ENCODE measurements around the gene SHBG. TPM values are rescaled to one million over a fixed set of nuclear protein-coding genes. Genes with fewer than 3 reads are reported as not detected.

SHBG gene
- total and polyA plus RNA-seq, 4 donors = 0.16 to 0.63 (median 0.42) TPM

DNA sequence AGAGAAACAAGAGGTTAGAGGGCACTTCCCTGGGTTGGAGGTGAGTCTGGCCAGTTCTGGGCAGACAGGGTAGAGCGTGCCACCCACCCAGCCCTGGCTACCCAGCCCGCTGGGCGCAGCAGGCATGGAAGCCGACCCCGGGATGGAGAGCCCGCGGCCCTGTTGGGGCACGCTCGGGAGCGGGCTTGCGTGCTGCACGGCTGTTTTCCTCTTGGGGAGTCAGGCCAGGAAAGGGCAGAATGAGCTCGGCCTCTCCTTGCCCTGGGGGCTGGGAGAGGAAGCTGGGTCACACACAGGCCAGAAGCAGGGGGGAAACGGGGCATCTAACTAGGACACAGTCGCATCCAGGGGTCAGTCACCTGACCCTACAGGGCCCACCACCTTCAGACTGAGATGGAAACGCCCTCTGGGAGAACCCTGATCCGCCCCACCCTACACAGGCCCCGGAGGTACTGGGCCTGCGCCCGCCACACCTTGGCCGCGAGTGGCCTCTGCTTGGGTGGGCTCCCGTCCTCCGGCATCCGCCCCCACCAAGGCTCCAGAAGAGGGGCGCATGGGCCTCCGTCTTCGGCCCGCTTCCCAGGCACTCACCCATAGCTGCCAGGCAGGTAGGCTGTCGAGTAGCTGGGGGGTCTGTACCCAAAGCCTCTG lies 41.3 kb upstream of the SHBG start:
- Histone ChIP-seq H3K27ac (ENCODE audit: low read depth in 1 of 2, low read length in 1 of 2) (peak overlapping the region in 1 of 2 donors; percentile 9), H3K36me3 (ENCODE audit: control insufficient read depth in 4 of 4, insufficient read depth in 4 of 4, low read length in 4 of 4) (peaks cover 20 to 40% (median 30%) of the 10 kb centered on the region in 4 donors), H3K4me1 (ENCODE audit: control insufficient read depth in 5 of 5, insufficient read depth in 5 of 5, low read length in 5 of 5) (peaks cover 0 to 19% (median 6%) of the 10 kb centered on the region in 5 donors), H3K4me3 (no peak overlapping the region), H3K9ac (ENCODE audit: insufficient read depth in 1 of 2, low read length in 2 of 2) (no peak overlapping the region), H3K9me3 (ENCODE audit: control insufficient read depth in 4 of 4, insufficient read depth in 3 of 4, low read length in 3 of 4) (no peaks in the 10 kb centered on the region), H3K27me3 (ENCODE audit: control insufficient read depth in 3 of 3, insufficient read depth in 3 of 3, low read length in 2 of 3) (no peaks in the 10 kb centered on the region)
- ATAC-seq (ENCODE audit: insufficient read depth, low FRiP score) (no peak), DNase-seq (no peak)
- WGBS, 2 donors = 79 to 97% methylated on average over 24 to 30 of the region's 30 CpGs
- TF ChIP-seq, protein P1, sequence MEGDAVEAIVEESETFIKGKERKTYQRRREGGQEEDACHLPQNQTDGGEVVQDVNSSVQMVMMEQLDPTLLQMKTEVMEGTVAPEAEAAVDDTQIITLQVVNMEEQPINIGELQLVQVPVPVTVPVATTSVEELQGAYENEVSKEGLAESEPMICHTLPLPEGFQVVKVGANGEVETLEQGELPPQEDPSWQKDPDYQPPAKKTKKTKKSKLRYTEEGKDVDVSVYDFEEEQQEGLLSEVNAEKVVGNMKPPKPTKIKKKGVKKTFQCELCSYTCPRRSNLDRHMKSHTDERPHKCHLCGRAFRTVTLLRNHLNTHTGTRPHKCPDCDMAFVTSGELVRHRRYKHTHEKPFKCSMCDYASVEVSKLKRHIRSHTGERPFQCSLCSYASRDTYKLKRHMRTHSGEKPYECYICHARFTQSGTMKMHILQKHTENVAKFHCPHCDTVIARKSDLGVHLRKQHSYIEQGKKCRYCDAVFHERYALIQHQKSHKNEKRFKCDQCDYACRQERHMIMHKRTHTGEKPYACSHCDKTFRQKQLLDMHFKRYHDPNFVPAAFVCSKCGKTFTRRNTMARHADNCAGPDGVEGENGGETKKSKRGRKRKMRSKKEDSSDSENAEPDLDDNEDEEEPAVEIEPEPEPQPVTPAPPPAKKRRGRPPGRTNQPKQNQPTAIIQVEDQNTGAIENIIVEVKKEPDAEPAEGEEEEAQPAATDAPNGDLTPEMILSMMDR (IDR thresholded peaks at IDR 0.05; ENCODE audit: control extremely low read depth, extremely low read depth) = no peak

DNA sequence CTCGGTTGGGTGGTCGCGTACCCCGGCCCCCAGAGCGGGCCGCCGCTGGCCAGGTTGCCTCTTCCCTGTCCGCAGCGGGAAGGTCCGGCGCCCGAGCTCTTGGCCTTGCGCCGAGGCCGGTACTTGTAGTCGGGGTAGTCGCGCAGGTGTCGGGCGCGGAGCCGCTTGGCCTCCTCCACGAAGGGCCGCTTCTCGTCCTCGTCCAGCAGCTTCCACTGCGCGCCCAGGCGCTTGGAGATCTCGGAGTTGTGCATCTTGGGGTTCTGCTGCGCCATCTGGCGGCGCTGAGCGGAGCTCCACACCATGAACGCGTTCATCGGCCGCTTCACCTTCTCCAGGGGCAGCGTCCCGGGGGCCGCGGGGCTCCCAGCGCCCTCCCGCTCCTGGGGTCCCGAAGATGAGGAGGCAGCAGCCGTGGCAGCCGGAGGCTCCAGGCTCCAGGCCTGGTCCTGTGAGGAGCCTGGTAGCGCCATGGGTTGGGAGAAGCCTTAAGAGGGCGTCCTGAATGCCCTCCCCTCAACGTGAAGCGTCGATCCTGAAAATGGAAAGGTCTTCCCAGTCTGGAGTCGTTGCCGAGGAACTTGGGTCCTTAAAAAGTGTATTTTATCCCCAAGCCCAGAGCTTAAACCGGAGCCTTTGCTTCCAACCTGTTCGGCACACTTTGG lies 40.6 kb upstream of the SHBG start:
- ATAC-seq (ENCODE audit: insufficient read depth, low FRiP score) (peak; percentile 82), DNase-seq (peak; percentile 83 to 88 (median 85))
- H3K27me3 ChIP-seq (ENCODE audit: control insufficient read depth in 3 of 3, insufficient read depth in 3 of 3, low read length in 2 of 3) = no peaks in the 10 kb centered on the region
- TF ChIP-seq, protein P1 (IDR thresholded peaks at IDR 0.05; ENCODE audit: control extremely low read depth, extremely low read depth) = peak; percentile 69
- H3K9me3 ChIP-seq (ENCODE audit: control insufficient read depth in 4 of 4, insufficient read depth in 3 of 4, low read length in 3 of 4) = no peaks in the 10 kb centered on the region
- WGBS, 2 donors = 28 to 33% methylated on average over 56 of the region's 56 CpGs
- peaks cover 0 to 15% (median 6%) of the 10 kb centered on the region in 5 donors for H3K4me1 ChIP-seq (ENCODE audit: control insufficient read depth in 5 of 5, insufficient read depth in 5 of 5, low read length in 5 of 5)
- peak overlapping the region in 1 of 2 donors; percentile 9 for H3K27ac ChIP-seq (ENCODE audit: low read depth in 1 of 2, low read length in 1 of 2)
- H3K4me3 ChIP-seq = no peak overlapping the region
- no peak overlapping the region for H3K9ac ChIP-seq (ENCODE audit: insufficient read depth in 1 of 2, low read length in 2 of 2)
- H3K36me3 ChIP-seq (ENCODE audit: control insufficient read depth in 4 of 4, insufficient read depth in 4 of 4, low read length in 4 of 4) = peaks cover 25 to 46% (median 35%) of the 10 kb centered on the region in 4 donors

DNA sequence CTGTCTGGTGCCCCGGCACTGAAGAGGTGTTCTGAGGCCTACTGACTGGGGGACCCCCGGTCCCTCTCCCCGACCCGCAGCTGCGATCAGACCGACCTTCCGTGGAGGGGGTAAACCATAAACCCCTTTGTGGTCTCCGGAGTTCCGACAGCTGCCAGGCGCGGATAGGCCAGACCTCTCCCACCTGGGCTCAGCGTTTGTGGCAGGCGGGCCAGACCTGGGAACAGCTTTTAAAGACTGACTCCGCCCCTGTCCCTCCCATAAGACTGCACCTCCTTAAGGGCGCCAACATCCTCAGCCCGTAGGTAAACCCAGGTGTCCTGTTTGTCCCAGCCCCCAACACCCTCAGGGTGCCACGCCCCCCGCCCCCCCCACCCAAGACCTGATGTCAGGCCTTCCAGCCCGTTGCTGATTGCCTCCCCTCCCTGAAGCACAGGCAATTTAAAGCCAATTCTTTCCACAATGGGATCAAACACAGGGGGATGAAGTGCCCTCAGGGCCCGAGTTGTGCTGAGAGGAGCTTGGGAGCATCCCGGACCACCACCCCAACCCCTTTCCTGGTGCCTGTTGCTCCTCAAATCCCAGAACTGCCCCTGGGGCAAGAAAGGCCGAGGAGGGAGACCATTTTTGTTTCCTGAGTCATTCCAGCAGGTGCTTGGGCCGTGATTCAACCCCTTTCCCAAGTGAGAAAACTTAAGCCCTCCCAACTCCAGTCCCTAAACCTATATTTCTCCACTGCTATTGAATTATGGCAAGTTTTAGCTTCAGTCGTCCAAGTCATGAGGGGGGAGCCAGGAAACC lies 39.8 kb upstream of the SHBG start, which contains the start of gene SOX15:
Gene SOX15 (minus strand): TSS at position 204 of the 801 bp plus-strand sequence. CDS start 418 bp downstream, outside the sequence.
- TF ChIP-seq, protein P1 (IDR thresholded peaks at IDR 0.05; ENCODE audit: control extremely low read depth, extremely low read depth) = no peak
- 73 to 80% methylated on average over 24 of the region's 24 CpGs for WGBS, 2 donors
- peak within 1 kb of the TSS in 1 of 2 donors; percentile 9 for H3K27ac ChIP-seq (ENCODE audit: low read depth in 1 of 2, low read length in 1 of 2)
- no peaks in the 10 kb centered on the region for H3K9me3 ChIP-seq (ENCODE audit: control insufficient read depth in 4 of 4, insufficient read depth in 3 of 4, low read length in 3 of 4)
- H3K4me1 ChIP-seq (ENCODE audit: control insufficient read depth in 5 of 5, insufficient read depth in 5 of 5, low read length in 5 of 5) = peaks cover 0 to 8% (median 6%) of the 10 kb centered on the region in 5 donors
- no peak for DNase-seq
- ATAC-seq (ENCODE audit: insufficient read depth, low FRiP score) = no peak
- H3K36me3 ChIP-seq (ENCODE audit: control insufficient read depth in 4 of 4, insufficient read depth in 4 of 4, low read length in 4 of 4) = peaks cover 33 to 49% (median 40%) of the 10 kb centered on the region in 4 donors
- H3K9ac ChIP-seq (ENCODE audit: insufficient read depth in 1 of 2, low read length in 2 of 2) = no peak within 1 kb of the TSS
- H3K27me3 ChIP-seq (ENCODE audit: control insufficient read depth in 3 of 3, insufficient read depth in 3 of 3, low read length in 2 of 3) = no peaks in the 10 kb centered on the region
- H3K4me3 ChIP-seq = no peak within 1 kb of the TSS

All from lung (tissue), 12 donors.